Skin of body (tissue), 2 donors: ENCODE data around the gene UGT1A10. TPM values are rescaled to one million over a fixed set of nuclear protein-coding genes. Genes with fewer than 3 reads are reported as not detected.
"Not testable (repeated sequence)": the region's sequence is repeated elsewhere in the genome, so short reads cannot be mapped to it uniquely, and the experiment has no call there.

Experiments used
- DNase-seq: peaks from one replicate; lab custom pipeline; 2025; lab: John Stamatoyannopoulos, UW
- total RNA-seq: library from RNA; depleted of rRNA; stranded (reverse); fragments of >200 nt; gene quantifications from one replicate; pipeline ENCODE4 v1.2.3, GENCODE V29; 2014

Gene UGT1A10
- total RNA-seq, 1 donor from 2014 or later = not detected

GRCh38 chr2:233691443-233692433 lies 55.5 kb downstream of the UGT1A10 start:
- DNase-seq = no peak

DNA sequence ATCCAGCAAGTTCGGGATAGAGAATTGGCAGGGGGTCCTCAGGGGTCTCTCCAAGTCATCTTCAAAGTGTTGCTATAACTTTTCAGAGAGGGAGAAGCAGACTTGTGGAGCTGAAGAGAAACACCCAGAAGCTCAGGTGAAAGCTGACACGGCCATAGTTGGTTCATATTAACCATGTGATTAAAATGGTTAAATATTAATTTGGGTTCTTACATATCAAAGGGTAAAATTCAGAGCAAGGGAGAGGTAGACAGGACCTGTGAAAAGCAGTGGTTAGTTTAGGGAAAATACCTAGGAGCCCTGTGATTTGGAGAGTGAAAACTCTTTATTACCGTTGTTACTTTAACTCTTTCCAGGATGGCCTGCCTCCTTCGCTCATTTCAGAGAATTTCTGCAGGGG lies 56.4 kb downstream of the UGT1A10 start, which contains the start of gene UGT1A6:
Gene UGT1A6, plus strand, starts transcription at position 243 of the 400 bp plus-strand sequence. Its CDS starts 115 bp downstream, at position 358.
- DNase-seq = no peak

DNA sequence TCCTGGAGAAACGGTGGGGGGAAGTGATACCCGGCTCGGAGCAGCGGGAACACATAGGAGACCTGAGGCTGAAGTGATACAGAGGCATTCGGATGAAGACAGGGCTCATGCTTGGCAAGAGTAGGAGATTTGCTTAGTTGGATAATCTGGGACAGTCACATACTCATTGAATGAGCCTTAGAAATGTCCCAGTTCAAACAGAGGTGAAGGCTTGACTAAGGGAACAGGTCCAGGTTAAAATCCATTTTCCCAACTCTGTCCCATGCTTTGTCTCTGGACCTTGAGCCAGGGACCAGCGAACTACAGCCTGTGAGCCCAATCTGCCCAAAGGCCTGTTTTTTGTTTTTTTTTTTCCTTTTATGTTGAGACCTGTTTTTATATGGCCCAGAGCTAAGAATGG lies 57.7 kb downstream of the UGT1A10 start:
- DNase-seq = no peak

- DNase-seq = no peak
Observed at GRCh38 chr2:233698740-233699139, 62.5 kb downstream of the UGT1A10 start.

DNA sequence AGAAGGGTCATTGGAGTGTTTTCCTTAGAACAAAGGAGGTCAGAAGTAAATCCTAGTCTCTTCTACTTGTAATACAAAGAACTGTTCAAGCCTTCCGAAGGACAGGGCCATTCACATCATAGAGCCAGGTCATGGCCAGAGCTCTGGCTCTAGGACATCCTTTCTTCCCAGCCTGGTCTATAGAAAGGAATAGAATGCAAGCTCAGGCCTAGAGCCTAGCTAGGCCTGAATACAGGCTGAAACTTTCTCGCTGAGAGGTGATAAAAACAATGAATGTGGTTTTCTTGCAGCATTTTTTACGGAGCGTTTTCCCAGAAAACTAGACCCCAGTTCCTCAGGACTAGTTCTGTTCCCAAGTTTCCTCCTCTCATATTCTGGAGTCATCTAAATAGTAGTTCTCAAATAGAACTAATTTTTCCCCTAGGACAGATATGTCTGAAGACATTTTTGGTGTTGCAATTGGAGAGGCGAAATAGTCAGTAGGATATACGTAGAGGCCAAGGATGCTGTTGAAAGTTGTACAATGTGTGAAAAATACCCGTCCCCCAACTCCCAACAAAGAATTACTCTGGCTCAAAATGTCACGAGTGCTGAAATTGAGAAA lies 63.3 kb downstream of the UGT1A10 start:
- DNase-seq = no peak

DNA sequence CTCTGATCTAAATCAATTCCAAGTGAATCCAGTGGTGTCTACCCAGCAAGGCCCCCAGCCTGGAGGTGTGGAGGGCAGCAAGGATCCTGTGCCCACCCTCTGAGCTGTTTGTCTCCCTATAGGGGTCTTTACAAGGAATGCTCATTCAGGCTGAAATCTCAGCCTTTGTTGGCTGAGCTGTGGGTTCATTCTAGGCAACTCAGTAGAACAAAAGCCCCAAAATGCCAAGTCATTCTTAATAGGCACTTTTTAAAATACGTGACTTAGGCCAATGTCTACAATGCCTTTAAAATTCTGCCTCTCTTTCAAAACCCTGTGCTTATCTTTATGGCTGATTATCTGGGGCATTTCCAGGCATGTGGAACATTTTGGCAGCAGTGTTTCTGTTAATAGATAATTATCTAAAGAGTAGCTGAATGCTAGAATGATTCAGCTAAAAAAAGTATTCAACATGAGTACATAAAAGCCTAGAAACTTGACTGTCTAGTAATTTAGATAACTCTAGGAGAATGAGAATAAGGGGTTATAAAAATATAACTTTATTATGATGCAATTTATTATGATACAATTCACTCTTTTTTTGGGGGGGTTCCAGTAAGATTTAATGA lies 63.9 kb downstream of the UGT1A10 start:
- DNase-seq = no peak

DNA sequence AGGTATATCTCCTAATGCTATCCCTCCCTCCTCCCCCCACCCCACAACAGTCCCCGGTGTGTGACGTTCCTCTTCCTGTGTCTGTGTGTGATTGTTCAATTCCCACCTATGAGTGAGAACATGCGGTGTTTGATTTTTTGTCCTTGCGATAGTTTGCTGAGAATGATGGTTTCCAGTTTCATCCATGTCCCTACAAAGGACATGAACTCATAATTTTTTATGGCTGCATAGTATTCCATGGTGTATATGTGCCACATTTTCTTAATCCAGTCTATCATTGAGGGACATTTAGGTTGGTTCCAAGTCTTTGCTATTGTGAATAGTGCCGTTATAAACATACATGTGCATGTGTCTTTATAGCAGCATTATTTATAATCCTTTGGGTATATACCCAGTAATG lies 64.6 kb downstream of the UGT1A10 start:
- not testable (repeated sequence) for DNase-seq

GRCh38 chr2:233702238-233702637 lies 66.0 kb downstream of the UGT1A10 start:
- DNase-seq = no peak

DNA sequence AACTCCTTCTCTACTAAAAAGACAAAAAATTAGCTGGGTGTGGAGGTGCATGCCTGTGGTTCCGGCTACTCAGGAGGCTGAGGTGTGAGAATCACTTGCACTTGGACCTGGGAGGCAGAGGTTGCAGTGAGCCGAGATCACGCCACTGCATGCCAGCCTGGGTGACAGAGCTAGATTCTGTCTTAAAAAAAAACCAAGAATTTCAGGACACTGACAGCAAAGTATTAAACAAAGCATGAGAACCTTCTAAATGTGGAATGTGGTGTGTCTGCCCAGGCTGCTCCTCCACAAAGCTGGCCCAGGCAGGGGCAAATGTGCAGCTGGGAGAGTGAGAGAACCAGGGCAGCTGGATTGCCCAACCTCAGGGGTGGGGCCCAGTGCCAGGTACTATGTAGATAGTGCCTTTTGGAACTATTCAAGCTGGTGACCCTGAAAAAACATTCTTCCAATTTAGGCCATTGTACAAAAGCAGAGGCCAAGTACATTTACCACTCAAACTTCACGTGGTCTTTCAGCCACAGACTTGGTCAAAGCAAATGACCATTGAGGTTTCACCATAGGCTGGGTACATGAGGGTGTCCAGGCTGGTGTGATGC lies 69.8 kb downstream of the UGT1A10 start:
- no peak for DNase-seq

GRCh38 chr2:233706720-233707119 lies 70.5 kb downstream of the UGT1A10 start:
- no peak for DNase-seq

- no peak for DNase-seq
Observed at GRCh38 chr2:233707940-233708644, 71.8 kb downstream of the UGT1A10 start.

GRCh38 chr2:233708942-233709341 lies 72.7 kb downstream of the UGT1A10 start:
- DNase-seq = no peak

DNA sequence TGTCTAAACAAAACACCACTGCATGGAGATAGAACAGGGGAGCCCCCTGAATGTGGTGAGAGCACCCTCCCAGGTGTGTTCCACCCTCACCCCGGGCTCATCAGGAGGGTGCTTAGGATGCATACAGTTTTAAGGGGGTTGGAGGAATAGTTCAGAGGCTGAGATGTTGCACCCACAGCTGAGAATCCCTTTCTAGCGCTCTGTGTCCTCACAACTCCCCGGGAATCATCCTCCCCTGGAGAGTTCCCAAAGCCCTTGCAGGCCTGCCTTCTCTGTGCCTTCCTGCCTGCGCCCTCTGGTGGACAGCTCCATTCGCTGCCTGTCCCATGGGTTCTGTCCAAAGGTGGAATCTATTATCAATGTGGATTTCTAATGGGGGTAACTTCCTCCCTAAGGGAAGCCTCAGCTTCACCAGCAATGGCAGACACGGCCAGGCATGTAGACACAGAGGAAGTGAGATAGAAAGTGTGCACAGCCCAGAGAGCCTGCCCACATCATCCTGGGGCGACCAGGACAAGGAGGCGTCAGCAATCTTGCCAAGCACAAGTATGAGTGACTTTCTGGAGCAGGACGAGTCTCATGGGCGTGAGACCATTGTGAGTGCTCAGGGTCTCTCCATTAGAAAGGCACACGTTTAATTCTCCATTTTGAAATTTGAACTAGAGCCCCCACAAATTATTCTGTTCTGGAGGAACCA lies 75.2 kb downstream of the UGT1A10 start:
- DNase-seq = peak; percentile 11

GRCh38 chr2:233712611-233713261 lies 76.5 kb downstream of the UGT1A10 start, which contains the start of gene UGT1A5:
UGT1A5 (plus strand) TSS chr2:233712907; CDS start chr2:233712992, 85 bp downstream.
- DNase-seq = no peak

DNA sequence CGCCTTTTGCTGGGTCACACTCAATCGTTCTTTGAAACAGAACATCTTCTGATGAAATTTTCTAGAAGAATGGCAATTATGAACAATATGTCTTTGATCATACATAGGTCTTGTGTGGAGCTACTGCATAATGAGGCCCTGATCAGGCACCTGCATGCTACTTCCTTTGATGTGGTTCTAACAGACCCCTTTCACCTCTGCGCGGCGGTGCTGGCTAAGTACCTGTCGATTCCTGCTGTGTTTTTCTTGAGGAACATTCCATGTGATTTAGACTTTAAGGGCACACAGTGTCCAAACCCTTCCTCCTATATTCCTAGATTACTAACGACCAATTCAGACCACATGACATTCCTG lies 77.0 kb downstream of the UGT1A10 start:
- DNase-seq = no peak

DNA sequence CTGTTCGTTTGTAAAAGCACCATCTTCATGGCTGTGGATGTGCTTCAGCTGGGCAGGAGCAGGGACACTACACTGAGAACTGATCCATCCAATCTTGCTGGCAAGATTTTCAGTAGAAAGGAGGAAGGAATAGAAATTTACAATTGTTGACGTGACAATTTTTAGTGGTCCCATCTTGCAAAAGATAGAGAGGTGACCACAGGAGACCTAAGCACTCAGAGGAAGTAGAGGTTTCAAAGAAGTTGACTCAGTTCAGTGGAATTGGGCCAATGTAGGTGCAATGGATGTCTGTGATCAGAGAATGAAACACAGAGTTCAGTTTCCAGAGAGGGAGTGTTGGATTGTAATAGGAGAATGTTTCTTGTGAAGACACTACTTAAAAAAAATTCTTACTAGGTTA lies 77.9 kb downstream of the UGT1A10 start:
- DNase-seq = no peak

- no peak for DNase-seq
Observed at GRCh38 chr2:233718552-233718951, 82.3 kb downstream of the UGT1A10 start, which contains the start of gene UGT1A4. UGT1A4 (plus strand) TSS chr2:233718736; CDS start chr2:233718821, 85 bp downstream.

- no peak for DNase-seq
Observed at GRCh38 chr2:233728723-233729301, 92.6 kb downstream of the UGT1A10 start, which contains the start of gene UGT1A3. UGT1A3 (plus strand) TSS chr2:233729042; CDS start chr2:233729127, 85 bp downstream.
